HepG2 (cell line): Measurements from ENCODE around the gene ARL8A. TPM values are rescaled to one million over a fixed set of nuclear protein-coding genes. Genes with fewer than 3 reads are reported as not detected.

Source experiments
- ASH2L ChIP-seq: fragments of 300-600, 200-600 bp; sonication (generic); IDR thresholded peaks from 2 replicates; pipeline ENCODE4 v1.7.0; 2017; ENCODE audit warnings: low read depth, mild to moderate bottlenecking, moderate library complexity, mixed read lengths, low read length; ENCODE audit not compliant: insufficient read length
- MED8 ChIP-seq: sonication (generic); formaldehyde crosslinking; IDR thresholded peaks from 2 replicates; pipeline ENCODE4 v1.8.1; 2023; ENCODE audit warnings: mild to moderate bottlenecking, missing genetic modification reagents; ENCODE audit not compliant: insufficient replicate concordance
- MIXL1 ChIP-seq: IDR thresholded peaks from 2 replicates; pipeline ENCODE4 v1.6.1; 2016
- NONO ChIP-seq, 2 experiments: fragments of 450-650 bp in 1 of 2; sonication (generic) in 1 of 2; formaldehyde crosslinking in 1 of 2; IDR thresholded peaks in 1 of 2; conservative IDR thresholded peaks in 1 of 2; 2 replicates each; pipeline versions ENCODE4 v1.6.1 to v1.8.0; 2017 to 2022; ENCODE audit warnings: mild to moderate bottlenecking in 1 of 2, missing genetic modification reagents in 1 of 2, moderate library complexity in 1 of 2
- NR2F6 ChIP-seq, 2 experiments: IDR thresholded peaks; 2 replicates each; pipeline ENCODE4 v1.6.1; 2016; ENCODE audit warnings: antibody characterized with exemption in 1 of 2, mild to moderate bottlenecking in 1 of 2
- SMAD9 ChIP-seq: sonication (generic); formaldehyde crosslinking; IDR thresholded peaks from 2 replicates; pipeline ENCODE4 v1.5.1; 2020; ENCODE audit warnings: mild to moderate bottlenecking, missing genetic modification reagents
- SMC3 ChIP-seq: IDR thresholded peaks from 2 replicates; pipeline ENCODE4 v1.6.1; 2011; ENCODE audit warnings: low read length, improper control_type of control experiment
- SOX5 ChIP-seq: IDR thresholded peaks from 2 replicates; pipeline ENCODE4 v1.6.1; 2016; ENCODE audit warnings: borderline replicate concordance
- ZNF235 ChIP-seq: sonication (generic); formaldehyde crosslinking; IDR thresholded peaks from 2 replicates; pipeline ENCODE4 v1.8.1; 2023; ENCODE audit warnings: mild to moderate bottlenecking, missing genetic modification reagents, borderline replicate concordance
- ZNF430 ChIP-seq: sonication (generic); formaldehyde crosslinking; IDR thresholded peaks from 2 replicates; pipeline ENCODE4 v1.9.0; 2021; ENCODE audit warnings: mild to moderate bottlenecking, missing genetic modification reagents
- ZNF558 ChIP-seq: sonication (generic); formaldehyde crosslinking; IDR thresholded peaks from 2 replicates; pipeline ENCODE4 v1.9.0; 2022; ENCODE audit warnings: mild to moderate bottlenecking, missing genetic modification reagents, borderline replicate concordance
- ZNF564 ChIP-seq: sonication (generic); formaldehyde crosslinking; IDR thresholded peaks from 2 replicates; pipeline ENCODE4 v1.8.1; 2023; ENCODE audit warnings: mild to moderate bottlenecking, missing genetic modification reagents
- ZNF746 ChIP-seq: sonication (generic); formaldehyde crosslinking; IDR thresholded peaks from 2 replicates; pipeline ENCODE4 v1.8.0; 2022; ENCODE audit warnings: mild to moderate bottlenecking, missing genetic modification reagents
- ZNF790 ChIP-seq: sonication (generic); formaldehyde crosslinking; IDR thresholded peaks from 2 replicates; pipeline ENCODE4 v1.8.0; 2022; ENCODE audit warnings: missing genetic modification reagents, mild to moderate bottlenecking, borderline replicate concordance
- ZNF841 ChIP-seq: sonication (generic); formaldehyde crosslinking; IDR thresholded peaks from 2 replicates; pipeline ENCODE4 v1.8.1; 2023; ENCODE audit warnings: missing genetic modification reagents, borderline replicate concordance
- polyA plus RNA-seq, 8 experiments: library from polyadenylated mRNA; depleted of rRNA in 3 of 8; stranded (reverse) in 7 of 8; unstranded in 1 of 8; fragments of >200 nt; fragmentation: Illumina TruSeq in 4 of 8; extraction: Trizol in 4 of 8; gene quantifications; 2 replicates each; pipeline versions ENCODE4 v1.2.1 to v1.2.3, GENCODE V29; 2011 to 2016; ENCODE audit warnings: low read depth in 4 of 8, missing spikeins in 1 of 8, mixed read lengths in 1 of 8; ENCODE audit not compliant: insufficient read depth in 1 of 8
- total RNA-seq, 5 experiments: library from RNA; depleted of rRNA; stranded (reverse); fragments of >200 nt; fragmentation: Illumina TruSeq; extraction: Trizol; gene quantifications; 2 replicates each; pipeline ENCODE4 v1.2.3, GENCODE V29; 2016; ENCODE audit warnings: low read depth in 1 of 5
- TF ChIP-seq, protein P1 (sequence below): sonication (generic); formaldehyde crosslinking; IDR thresholded peaks from 2 replicates; pipeline ENCODE4 v1.4.0; 2020; ENCODE audit warnings: mild to moderate bottlenecking, missing genetic modification reagents
- TF ChIP-seq, protein P2 (sequence below): sonication (generic); formaldehyde crosslinking; IDR thresholded peaks from 2 replicates; pipeline ENCODE4 v1.4.0; 2020; ENCODE audit warnings: missing genetic modification reagents
- TF ChIP-seq, protein P3 (sequence below): sonication (generic); formaldehyde crosslinking; IDR thresholded peaks from 2 replicates; pipeline ENCODE4 v1.5.0; 2020; ENCODE audit warnings: mild to moderate bottlenecking, missing genetic modification reagents, moderate library complexity
- TF ChIP-seq, protein P4 (sequence below): sonication (generic); formaldehyde crosslinking; IDR thresholded peaks from 2 replicates; pipeline ENCODE4 v1.5.1; 2020; ENCODE audit warnings: missing genetic modification reagents, mild to moderate bottlenecking, borderline replicate concordance
- TF ChIP-seq, protein P5 (sequence below): sonication (generic); formaldehyde crosslinking; IDR thresholded peaks from 2 replicates; pipeline ENCODE4 v1.8.0; 2022; ENCODE audit warnings: mild to moderate bottlenecking, missing genetic modification reagents; ENCODE audit not compliant: insufficient replicate concordance
- TF ChIP-seq, protein P6 (sequence below): sonication (generic); formaldehyde crosslinking; IDR thresholded peaks from 2 replicates; pipeline ENCODE4 v1.4.0; 2020; ENCODE audit warnings: missing genetic modification reagents

The ARL8A gene
- total and polyA plus RNA-seq, 2 of the 13 experiments (the other 11 are each of a cell fraction or from before 2014, with no cell fraction given) = 2.7 to 23.4 TPM

DNA sequence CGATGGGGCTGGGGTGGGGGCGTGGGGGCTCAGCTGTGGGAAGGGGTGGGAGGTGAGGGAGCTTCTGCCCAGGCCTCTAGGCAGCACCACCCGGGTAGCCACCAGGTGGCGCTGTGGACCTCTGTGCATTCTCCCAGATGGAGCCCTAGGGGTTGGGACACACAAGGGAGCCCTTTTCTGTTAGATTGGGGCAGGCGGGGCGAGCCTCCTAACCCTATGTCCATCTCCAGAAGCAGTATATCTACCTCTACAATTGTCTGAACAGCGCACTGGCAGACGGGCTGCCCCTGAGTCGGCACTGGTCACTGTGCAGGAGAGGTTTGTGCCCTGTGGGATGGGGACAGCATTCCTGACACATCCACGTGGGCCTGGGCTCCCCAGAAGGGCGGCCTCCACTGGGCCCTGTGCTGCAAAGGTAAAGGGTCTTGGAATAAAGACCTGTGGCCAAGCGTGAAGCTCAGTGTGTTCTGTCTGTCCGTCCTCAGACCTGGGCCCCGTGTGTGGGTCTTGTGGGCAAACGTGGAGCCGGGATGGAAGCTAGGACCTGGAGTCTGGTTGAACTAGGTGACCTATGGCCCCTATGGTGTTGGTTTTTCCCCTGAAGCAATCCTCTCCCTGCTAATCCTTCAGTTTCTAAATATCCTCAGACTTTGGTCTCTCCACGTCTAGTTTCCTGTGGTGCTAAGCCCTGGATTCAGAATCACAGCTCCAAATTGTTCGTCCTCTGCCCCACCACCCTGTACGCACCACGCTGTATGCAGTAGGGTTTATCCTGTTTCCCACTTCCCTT lies 44.7 kb upstream of the ARL8A start (continued):
- peak; percentile 86 for TF ChIP-seq NR2F6 (IDR thresholded peaks at IDR 0.05)
- peak; percentile 81 for TF ChIP-seq NR2F6 (CRISPR knock-in tag; IDR thresholded peaks at IDR 0.05)
- TF ChIP-seq, protein P1, sequence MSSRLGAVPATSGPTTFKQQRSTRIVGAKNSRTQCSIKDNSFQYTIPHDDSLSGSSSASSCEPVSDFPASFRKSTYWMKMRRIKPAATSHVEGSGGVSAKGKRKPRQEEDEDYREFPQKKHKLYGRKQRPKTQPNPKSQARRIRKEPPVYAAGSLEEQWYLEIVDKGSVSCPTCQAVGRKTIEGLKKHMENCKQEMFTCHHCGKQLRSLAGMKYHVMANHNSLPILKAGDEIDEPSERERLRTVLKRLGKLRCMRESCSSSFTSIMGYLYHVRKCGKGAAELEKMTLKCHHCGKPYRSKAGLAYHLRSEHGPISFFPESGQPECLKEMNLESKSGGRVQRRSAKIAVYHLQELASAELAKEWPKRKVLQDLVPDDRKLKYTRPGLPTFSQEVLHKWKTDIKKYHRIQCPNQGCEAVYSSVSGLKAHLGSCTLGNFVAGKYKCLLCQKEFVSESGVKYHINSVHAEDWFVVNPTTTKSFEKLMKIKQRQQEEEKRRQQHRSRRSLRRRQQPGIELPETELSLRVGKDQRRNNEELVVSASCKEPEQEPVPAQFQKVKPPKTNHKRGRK = no peak
- TF ChIP-seq, protein P2, sequence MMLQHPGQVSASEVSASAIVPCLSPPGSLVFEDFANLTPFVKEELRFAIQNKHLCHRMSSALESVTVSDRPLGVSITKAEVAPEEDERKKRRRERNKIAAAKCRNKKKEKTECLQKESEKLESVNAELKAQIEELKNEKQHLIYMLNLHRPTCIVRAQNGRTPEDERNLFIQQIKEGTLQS (CRISPR knock-in tag) = no peak
- TF ChIP-seq ZNF430 = no peak
- TF ChIP-seq ZNF746 (CRISPR knock-in tag) = no peak
- TF ChIP-seq ZNF790 (CRISPR knock-in tag) = no peak
- 0 out of 2 replicates have a peak, but pooled peaks have one; percentile 55 for TF ChIP-seq ZNF235 (CRISPR knock-in tag)
- no peak for TF ChIP-seq ZNF558 (CRISPR knock-in tag)
- TF ChIP-seq, protein P3, sequence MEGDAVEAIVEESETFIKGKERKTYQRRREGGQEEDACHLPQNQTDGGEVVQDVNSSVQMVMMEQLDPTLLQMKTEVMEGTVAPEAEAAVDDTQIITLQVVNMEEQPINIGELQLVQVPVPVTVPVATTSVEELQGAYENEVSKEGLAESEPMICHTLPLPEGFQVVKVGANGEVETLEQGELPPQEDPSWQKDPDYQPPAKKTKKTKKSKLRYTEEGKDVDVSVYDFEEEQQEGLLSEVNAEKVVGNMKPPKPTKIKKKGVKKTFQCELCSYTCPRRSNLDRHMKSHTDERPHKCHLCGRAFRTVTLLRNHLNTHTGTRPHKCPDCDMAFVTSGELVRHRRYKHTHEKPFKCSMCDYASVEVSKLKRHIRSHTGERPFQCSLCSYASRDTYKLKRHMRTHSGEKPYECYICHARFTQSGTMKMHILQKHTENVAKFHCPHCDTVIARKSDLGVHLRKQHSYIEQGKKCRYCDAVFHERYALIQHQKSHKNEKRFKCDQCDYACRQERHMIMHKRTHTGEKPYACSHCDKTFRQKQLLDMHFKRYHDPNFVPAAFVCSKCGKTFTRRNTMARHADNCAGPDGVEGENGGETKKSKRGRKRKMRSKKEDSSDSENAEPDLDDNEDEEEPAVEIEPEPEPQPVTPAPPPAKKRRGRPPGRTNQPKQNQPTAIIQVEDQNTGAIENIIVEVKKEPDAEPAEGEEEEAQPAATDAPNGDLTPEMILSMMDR (CRISPR knock-in tag) = peak; percentile 84
- TF ChIP-seq SMAD9 (CRISPR knock-in tag) = peak; percentile 56; the same call in 1 of the 2 replicates
- TF ChIP-seq MED8 = peak; percentile 49
- TF ChIP-seq, protein P4, sequence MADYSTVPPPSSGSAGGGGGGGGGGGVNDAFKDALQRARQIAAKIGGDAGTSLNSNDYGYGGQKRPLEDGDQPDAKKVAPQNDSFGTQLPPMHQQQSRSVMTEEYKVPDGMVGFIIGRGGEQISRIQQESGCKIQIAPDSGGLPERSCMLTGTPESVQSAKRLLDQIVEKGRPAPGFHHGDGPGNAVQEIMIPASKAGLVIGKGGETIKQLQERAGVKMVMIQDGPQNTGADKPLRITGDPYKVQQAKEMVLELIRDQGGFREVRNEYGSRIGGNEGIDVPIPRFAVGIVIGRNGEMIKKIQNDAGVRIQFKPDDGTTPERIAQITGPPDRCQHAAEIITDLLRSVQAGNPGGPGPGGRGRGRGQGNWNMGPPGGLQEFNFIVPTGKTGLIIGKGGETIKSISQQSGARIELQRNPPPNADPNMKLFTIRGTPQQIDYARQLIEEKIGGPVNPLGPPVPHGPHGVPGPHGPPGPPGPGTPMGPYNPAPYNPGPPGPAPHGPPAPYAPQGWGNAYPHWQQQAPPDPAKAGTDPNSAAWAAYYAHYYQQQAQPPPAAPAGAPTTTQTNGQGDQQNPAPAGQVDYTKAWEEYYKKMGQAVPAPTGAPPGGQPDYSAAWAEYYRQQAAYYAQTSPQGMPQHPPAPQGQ (CRISPR knock-in tag) = 0 out of 2 replicates have a peak, but pooled peaks have one; percentile 61
- no peak for TF ChIP-seq NONO (IDR thresholded peaks at IDR 0.05)
- TF ChIP-seq NONO (CRISPR knock-in tag; conservative IDR thresholded peaks at IDR 0.05) = 0 out of 2 replicates have a peak, but pooled peaks have one; percentile 63
- no peak for TF ChIP-seq MIXL1 (CRISPR knock-in tag)
- TF ChIP-seq SOX5 (CRISPR knock-in tag) = no peak
- TF ChIP-seq ZNF841 = no peak
- TF ChIP-seq, protein P5, sequence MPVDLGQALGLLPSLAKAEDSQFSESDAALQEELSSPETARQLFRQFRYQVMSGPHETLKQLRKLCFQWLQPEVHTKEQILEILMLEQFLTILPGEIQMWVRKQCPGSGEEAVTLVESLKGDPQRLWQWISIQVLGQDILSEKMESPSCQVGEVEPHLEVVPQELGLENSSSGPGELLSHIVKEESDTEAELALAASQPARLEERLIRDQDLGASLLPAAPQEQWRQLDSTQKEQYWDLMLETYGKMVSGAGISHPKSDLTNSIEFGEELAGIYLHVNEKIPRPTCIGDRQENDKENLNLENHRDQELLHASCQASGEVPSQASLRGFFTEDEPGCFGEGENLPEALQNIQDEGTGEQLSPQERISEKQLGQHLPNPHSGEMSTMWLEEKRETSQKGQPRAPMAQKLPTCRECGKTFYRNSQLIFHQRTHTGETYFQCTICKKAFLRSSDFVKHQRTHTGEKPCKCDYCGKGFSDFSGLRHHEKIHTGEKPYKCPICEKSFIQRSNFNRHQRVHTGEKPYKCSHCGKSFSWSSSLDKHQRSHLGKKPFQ (CRISPR knock-in tag) = no peak
- no peak for TF ChIP-seq ZNF564 (CRISPR knock-in tag)
- TF ChIP-seq, protein P6, sequence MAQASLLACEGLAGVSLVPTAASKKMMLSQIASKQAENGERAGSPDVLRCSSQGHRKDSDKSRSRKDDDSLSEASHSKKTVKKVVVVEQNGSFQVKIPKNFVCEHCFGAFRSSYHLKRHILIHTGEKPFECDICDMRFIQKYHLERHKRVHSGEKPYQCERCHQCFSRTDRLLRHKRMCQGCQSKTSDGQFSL = 0 out of 2 replicates have a peak, but pooled peaks have one; percentile 51
- TF ChIP-seq ASH2L = peak; percentile 54
- no peak for TF ChIP-seq SMC3
